Measurements from ENCODE around the gene THAP8. TPM values are rescaled to one million over a fixed set of nuclear protein-coding genes. Genes with fewer than 3 reads are reported as not detected.

The THAP8 gene
- total RNA-seq, 1 experiment from 2014 or later, result 3.6 TPM

- Histone ChIP-seq H3K79me2 (ENCODE audit: low read length) (peaks cover 10% of the 10 kb centered on the region), H3K36me3 (ENCODE audit: insufficient read depth, low read length) (no peaks in the 10 kb centered on the region), H3K4me1 (ENCODE audit: low read length) (peaks cover 16% of the 10 kb centered on the region), H2AFZ (ENCODE audit: low read length) (no peak overlapping the region), H3K4me2 (ENCODE audit: low read depth, low read length, poor library complexity, severe bottlenecking) (no peak overlapping the region), H4K20me1 (ENCODE audit: insufficient read depth, low read depth, low read length) (peaks cover 4% of the 10 kb centered on the region), H3K27ac (ENCODE audit: low read length) (no peak overlapping the region), H3K9me2 (replicated peaks; ENCODE audit: insufficient read depth, low read length) (no peaks in the 10 kb centered on the region), H3K27me3 (ENCODE audit: low read length) (no peaks in the 10 kb centered on the region; the same call in 1 of the 2 replicates), H3K9ac (ENCODE audit: low read length) (no peak overlapping the region), H3K9me3 (ENCODE audit: low read length) (no peaks in the 10 kb centered on the region; the same call in 1 of the 2 replicates), H3K4me3 (ENCODE audit: low read length) (no peak overlapping the region)
- DNase-seq, result no peak
Measured at GRCh38 chr19:35990771-35991730, 63.0 kb downstream of the THAP8 start.

DNA sequence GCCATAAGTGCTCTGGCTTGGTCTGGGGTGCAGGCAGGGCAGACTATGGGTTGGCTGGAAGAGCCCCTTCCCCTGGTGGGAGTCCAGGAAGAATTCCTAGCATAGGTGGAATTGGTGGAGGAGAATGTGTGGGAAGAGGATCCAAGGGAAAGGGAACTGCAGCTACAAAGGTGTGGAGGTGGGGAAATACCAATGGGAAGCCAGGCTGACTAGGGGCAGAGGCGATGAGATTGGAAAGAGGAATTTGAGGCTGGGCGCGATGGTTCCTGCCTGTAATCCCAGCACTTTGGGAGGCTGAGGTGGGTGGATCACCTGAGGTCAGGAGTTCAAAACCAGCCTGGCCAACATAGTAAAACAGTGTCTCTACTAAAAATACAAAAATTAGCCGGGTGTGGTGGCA lies 63.9 kb downstream of the THAP8 start:
- DNase-seq, result no peak
- no peaks in the 10 kb centered on the region for H4K20me1 ChIP-seq (ENCODE audit: insufficient read depth, low read depth, low read length)
- H3K36me3 ChIP-seq (ENCODE audit: insufficient read depth, low read length), result no peaks in the 10 kb centered on the region
- peaks cover 13% of the 10 kb centered on the region for H3K4me1 ChIP-seq (ENCODE audit: low read length)
- H3K79me2 ChIP-seq (ENCODE audit: low read length), result peaks cover 2% of the 10 kb centered on the region
- H3K4me3 ChIP-seq (ENCODE audit: low read length), result no peak overlapping the region
- no peak overlapping the region for H3K4me2 ChIP-seq (ENCODE audit: low read depth, low read length, poor library complexity, severe bottlenecking)
- H2AFZ ChIP-seq (ENCODE audit: low read length), result no peak overlapping the region
- H3K27me3 ChIP-seq (ENCODE audit: low read length), result no peaks in the 10 kb centered on the region; the same call in 1 of the 2 replicates
- H3K9ac ChIP-seq (ENCODE audit: low read length), result no peak overlapping the region
- no peaks in the 10 kb centered on the region; the same call in 1 of the 2 replicates for H3K9me3 ChIP-seq (ENCODE audit: low read length)
- no peak overlapping the region for H3K27ac ChIP-seq (ENCODE audit: low read length)
- H3K9me2 ChIP-seq (replicated peaks; ENCODE audit: insufficient read depth, low read length), result no peaks in the 10 kb centered on the region

DNA sequence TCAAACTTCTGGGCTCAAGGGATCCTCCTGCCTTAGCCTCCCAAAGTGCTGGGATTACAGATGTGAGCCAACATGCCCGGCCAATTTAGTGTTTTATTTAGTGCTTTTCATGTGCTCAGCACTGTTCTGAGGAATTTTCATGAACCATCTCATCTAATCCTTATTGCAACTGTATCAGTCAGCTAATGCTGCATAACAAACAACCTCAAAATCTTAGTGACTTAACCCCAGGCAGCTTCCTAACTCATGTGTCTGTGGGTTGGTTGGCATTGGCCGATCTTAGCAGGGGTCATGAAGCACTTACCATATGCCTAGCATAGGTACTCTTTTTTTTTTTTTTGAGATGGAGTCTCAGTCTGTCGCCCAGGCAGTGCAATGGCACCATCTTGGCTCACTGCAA lies 65.3 kb downstream of the THAP8 start:
- no peaks in the 10 kb centered on the region for H4K20me1 ChIP-seq (ENCODE audit: insufficient read depth, low read depth, low read length)
- H3K9me3 ChIP-seq (ENCODE audit: low read length), result no peaks in the 10 kb centered on the region; the same call in 1 of the 2 replicates
- no peak overlapping the region for H2AFZ ChIP-seq (ENCODE audit: low read length)
- H3K79me2 ChIP-seq (ENCODE audit: low read length), result no peaks in the 10 kb centered on the region
- H3K36me3 ChIP-seq (ENCODE audit: insufficient read depth, low read length), result no peaks in the 10 kb centered on the region
- no peak overlapping the region for H3K27ac ChIP-seq (ENCODE audit: low read length)
- no peak overlapping the region for H3K4me2 ChIP-seq (ENCODE audit: low read depth, low read length, poor library complexity, severe bottlenecking)
- no peak overlapping the region for H3K4me3 ChIP-seq (ENCODE audit: low read length)
- H3K9me2 ChIP-seq (replicated peaks; ENCODE audit: insufficient read depth, low read length), result no peaks in the 10 kb centered on the region
- DNase-seq, result no peak
- no peaks in the 10 kb centered on the region; the same call in 1 of the 2 replicates for H3K27me3 ChIP-seq (ENCODE audit: low read length)
- H3K9ac ChIP-seq (ENCODE audit: low read length), result no peak overlapping the region
- peaks cover 8% of the 10 kb centered on the region for H3K4me1 ChIP-seq (ENCODE audit: low read length)

DNA sequence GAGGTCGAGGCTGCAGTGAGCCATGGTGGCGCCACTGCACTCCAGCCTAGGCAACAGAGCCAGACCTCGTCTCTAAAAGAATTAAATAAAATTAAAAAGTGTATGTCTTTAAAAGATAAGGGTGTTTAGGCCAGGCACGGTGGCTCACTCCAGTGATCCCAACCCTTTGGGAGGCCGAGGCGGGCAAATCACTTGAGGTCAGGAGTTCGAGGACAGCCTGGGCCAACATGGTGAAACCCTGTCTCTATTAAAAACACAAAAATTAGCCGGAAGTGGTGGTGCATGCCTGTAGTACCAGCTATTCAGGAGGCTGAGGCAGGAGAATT lies 66.6 kb downstream of the THAP8 start:
- Histone ChIP-seq H4K20me1 (ENCODE audit: insufficient read depth, low read depth, low read length) (no peaks in the 10 kb centered on the region), H3K9me2 (replicated peaks; ENCODE audit: insufficient read depth, low read length) (no peaks in the 10 kb centered on the region), H3K9ac (ENCODE audit: low read length) (peak overlapping the region; percentile 61), H3K9me3 (ENCODE audit: low read length) (no peaks in the 10 kb centered on the region; the same call in 1 of the 2 replicates), H3K27me3 (ENCODE audit: low read length) (no peaks in the 10 kb centered on the region; the same call in 1 of the 2 replicates), H3K79me2 (ENCODE audit: low read length) (no peaks in the 10 kb centered on the region), H3K4me3 (ENCODE audit: low read length) (peak overlapping the region; percentile 61; the same call in 1 of the 2 replicates), H3K27ac (ENCODE audit: low read length) (no peak overlapping the region), H3K4me2 (ENCODE audit: low read depth, low read length, poor library complexity, severe bottlenecking) (peak overlapping the region; percentile 72), H3K4me1 (ENCODE audit: low read length) (peaks cover 8% of the 10 kb centered on the region; the same call in 1 of the 2 replicates), H3K36me3 (ENCODE audit: insufficient read depth, low read length) (no peaks in the 10 kb centered on the region), H2AFZ (ENCODE audit: low read length) (no peak overlapping the region)
- no peak for DNase-seq

DNA sequence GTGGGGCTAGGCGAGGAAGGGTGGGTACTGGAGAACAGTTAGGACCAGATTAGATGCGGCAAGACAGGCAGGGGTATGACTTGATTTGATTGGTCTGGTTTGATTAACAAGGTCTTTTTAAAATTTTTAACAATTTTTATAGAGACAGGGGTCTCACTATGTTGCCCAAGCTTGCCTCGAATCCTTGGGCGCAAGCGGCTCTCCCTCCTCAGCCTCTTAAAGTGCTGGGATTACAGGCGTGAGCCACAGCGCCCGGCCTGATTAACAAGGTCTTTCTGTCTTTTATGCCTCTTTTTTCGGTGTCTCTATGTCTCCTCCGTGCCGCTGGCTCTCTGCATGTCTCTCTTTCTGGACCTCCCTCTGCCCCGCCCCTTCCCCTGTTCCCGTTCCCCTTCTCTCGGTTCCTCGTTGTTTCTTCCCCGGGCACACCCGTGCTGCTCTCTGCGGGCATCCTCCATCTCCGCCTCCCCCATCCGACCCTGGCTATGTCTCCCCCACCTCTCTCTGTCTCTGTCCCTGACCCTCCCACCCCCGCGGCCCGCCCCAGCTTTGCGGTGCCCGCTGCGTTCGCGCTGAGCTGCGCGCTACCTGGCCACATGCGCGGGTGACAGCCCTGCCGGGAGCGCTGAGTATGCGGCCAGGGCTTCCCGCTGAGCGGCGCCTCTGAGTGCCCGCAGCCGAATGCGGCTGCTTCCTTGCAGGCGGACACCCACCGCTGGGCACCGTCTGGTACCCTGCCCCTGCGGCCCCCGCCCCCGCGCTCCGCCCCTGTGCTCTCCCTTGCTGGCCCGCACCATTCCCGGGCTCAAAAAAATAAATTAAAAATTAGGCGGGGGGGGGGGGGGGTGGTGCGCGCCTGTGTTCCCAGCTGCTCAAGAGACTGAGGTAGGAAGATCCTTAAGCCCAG lies 67.2 kb downstream of the THAP8 start:
- Histone ChIP-seq H4K20me1 (ENCODE audit: insufficient read depth, low read depth, low read length) (no peaks in the 10 kb centered on the region), H3K9ac (ENCODE audit: low read length) (peak overlapping the region; percentile 61), H3K79me2 (ENCODE audit: low read length) (no peaks in the 10 kb centered on the region), H3K4me2 (ENCODE audit: low read depth, low read length, poor library complexity, severe bottlenecking) (peak overlapping the region; percentile 72), H3K9me2 (replicated peaks; ENCODE audit: insufficient read depth, low read length) (no peaks in the 10 kb centered on the region), H3K27me3 (ENCODE audit: low read length) (no peaks in the 10 kb centered on the region; the same call in 1 of the 2 replicates), H3K4me1 (ENCODE audit: low read length) (peaks cover 8% of the 10 kb centered on the region; the same call in 1 of the 2 replicates), H2AFZ (ENCODE audit: low read length) (peak overlapping the region; percentile 65; the same call in 1 of the 2 replicates), H3K4me3 (ENCODE audit: low read length) (peak overlapping the region; percentile 61; the same call in 1 of the 2 replicates), H3K9me3 (ENCODE audit: low read length) (no peaks in the 10 kb centered on the region; the same call in 1 of the 2 replicates), H3K27ac (ENCODE audit: low read length) (no peak overlapping the region), H3K36me3 (ENCODE audit: insufficient read depth, low read length) (no peaks in the 10 kb centered on the region)
- DNase-seq, result peak; percentile 70

DNA sequence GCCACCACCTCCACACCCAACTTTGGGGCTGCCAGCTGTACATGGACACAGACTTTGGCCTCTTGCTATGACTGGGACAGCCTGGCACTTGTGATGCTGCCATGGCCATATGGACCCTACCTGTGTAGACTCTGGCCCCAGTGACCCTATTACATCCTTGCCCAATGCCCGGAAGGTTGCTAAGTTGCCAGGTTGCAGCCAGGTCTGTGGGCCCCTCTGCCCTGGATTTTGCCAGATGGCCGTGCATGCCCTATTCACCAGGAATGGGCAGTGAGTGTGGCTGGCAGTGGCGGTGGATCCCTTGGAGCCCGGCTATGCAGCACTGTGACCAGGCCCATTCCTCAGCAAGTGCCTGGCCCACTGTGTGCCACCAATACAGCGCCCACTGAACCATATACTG lies 68.0 kb downstream of the THAP8 start:
- H4K20me1 ChIP-seq (ENCODE audit: insufficient read depth, low read depth, low read length), result no peaks in the 10 kb centered on the region
- H3K36me3 ChIP-seq (ENCODE audit: insufficient read depth, low read length), result no peaks in the 10 kb centered on the region
- no peak for DNase-seq
- peaks cover 8% of the 10 kb centered on the region; the same call in 1 of the 2 replicates for H3K4me1 ChIP-seq (ENCODE audit: low read length)
- no peaks in the 10 kb centered on the region for H3K9me2 ChIP-seq (replicated peaks; ENCODE audit: insufficient read depth, low read length)
- H3K27ac ChIP-seq (ENCODE audit: low read length), result no peak overlapping the region
- H2AFZ ChIP-seq (ENCODE audit: low read length), result no peak overlapping the region
- H3K79me2 ChIP-seq (ENCODE audit: low read length), result no peaks in the 10 kb centered on the region
- no peak overlapping the region for H3K4me3 ChIP-seq (ENCODE audit: low read length)
- H3K9ac ChIP-seq (ENCODE audit: low read length), result no peak overlapping the region
- no peaks in the 10 kb centered on the region; the same call in 1 of the 2 replicates for H3K9me3 ChIP-seq (ENCODE audit: low read length)
- no peaks in the 10 kb centered on the region; the same call in 1 of the 2 replicates for H3K27me3 ChIP-seq (ENCODE audit: low read length)
- no peak overlapping the region for H3K4me2 ChIP-seq (ENCODE audit: low read depth, low read length, poor library complexity, severe bottlenecking)
